CD1c-positive myeloid dendritic cell (primary cell): ENCODE results near the gene GOPC.
A peak's percentile ranks its signal among the peaks of the same experiment; 100 is the strongest.
"Not testable (repeated sequence)": the region's sequence is repeated elsewhere in the genome, so short reads cannot be mapped to it uniquely, and the experiment has no call there.

ENCODE experiments used
- DNase-seq: peaks from one replicate; pipeline ENCODE4 v3.0.0-alpha.2; 2016; ENCODE audit errors: extremely low spot score

Gene GOPC

DNA sequence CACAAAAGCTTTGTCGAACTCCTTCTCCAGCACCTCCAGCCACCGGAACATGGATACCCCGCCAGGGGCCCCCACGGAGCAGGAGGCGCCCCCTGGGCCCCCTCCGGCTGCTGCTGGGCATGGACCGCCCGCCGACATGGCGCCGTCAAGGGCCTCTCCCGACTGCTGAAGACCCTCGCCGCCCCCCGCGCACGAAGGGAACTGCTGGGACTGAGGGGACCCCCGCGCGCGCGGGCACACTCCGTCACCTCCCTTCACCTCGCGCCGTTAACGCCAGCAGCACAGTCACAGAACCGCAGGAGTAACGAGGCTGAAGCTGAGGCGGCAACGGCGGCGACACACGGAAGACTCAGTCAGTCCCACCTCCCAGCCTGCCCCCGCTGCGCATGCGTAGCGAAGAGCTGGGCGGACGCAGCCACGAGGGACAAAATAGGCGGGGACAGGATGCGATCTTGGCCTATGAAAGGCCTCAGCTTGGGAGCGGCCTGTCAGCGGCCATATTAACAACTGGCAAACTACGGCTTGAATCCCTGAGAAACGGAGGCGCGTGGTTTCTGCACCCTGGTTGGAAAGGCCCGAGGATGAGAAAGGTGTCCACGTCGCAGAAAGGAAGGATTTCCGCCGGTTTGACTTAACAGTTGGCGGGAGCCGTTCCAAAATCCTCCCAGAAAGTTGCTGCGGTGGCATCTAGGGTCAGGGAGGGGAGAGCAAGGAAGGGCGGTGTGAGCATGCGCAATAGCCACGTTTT, at the start of gene GOPC:
Gene GOPC, minus strand, starts transcription at position 361 of the 748 bp plus-strand sequence. Its CDS starts 223 bp downstream, at position 138.
- peak; percentile 99 for DNase-seq

DNA sequence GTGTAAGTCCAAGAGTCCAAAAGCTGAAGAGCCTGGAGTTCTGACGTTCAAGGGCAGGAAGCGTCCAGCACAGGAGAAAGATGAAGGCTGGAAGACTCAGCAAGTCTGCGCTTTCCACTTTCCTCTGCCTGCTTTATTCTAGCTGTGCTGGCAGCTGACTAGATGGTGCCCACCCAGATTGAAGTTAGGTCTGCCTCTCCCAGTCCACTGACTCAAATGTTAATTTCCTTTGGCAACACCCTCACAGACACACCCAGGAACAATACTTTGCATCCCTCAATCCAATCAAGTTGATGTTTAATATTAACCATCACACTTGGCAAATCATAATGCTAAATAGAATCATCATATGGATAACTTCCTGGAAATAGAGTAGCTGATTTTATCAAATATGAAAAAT, 49.7 kb upstream of the GOPC start:
- not testable (repeated sequence) for DNase-seq

DNA sequence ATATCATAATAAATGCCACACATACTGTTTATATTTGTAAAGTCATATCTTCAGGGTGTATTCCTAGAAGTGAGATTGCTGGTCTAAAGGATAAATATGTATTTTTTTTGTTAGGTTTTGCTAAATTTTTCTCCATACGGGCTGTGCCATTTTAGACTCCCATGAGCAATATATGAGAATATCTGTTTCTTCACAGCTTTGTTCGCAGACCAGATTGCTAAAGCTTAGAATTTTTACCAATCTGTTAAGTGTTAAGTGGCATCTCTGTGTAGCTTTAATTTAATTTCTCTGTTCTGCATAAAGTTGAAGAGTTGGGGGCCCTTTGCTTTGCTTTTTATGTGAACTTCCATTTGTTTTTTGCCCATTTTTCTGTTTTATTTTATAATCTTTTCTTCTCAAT, 40.7 kb upstream of the GOPC start:
- DNase-seq, result no peak

DNA sequence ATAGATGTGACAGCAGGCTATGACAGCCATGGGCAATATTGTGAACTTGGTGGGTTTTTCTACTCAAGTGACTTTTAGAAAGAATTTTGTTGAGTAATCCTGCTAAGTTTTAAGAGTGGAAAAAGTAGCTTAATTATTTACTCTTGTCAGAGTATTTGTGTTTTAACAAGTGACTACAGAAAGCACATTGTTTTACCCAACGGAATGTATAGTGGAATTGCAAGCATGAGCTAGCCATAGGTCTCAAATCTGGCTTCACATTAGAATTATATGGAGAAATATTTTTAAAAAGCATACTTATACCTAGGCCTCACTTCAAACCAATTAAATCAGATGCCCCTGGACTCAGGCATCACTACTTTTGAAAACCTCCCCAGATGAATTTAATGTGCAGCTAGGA, 35.5 kb upstream of the GOPC start:
- no peak for DNase-seq

DNA sequence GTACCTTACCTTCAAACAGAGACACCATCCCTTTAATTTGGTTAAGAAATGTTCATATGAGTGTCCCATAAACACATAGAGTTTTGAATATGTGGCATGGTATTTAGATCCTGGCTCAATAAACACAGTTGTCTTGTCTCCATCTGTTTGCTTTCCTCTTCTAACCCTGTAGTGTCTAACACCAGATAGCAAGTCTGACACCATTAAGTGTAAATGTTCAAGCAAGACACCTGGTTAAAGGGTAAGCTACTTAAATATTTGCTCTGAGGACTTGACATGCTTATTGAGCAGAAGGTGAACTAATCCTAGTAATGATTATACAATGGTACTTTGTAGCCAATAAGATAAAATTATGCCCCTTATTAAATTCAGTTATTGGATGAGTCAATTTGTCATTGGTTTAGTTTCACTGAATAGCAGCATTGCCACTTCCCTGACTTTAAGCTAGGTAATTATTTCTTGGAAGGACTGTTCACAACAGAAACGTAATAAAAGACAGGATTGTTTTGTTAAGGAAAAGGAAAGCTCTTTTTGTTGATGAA, 26.9 kb upstream of the GOPC start:
- DNase-seq, result no peak

DNA sequence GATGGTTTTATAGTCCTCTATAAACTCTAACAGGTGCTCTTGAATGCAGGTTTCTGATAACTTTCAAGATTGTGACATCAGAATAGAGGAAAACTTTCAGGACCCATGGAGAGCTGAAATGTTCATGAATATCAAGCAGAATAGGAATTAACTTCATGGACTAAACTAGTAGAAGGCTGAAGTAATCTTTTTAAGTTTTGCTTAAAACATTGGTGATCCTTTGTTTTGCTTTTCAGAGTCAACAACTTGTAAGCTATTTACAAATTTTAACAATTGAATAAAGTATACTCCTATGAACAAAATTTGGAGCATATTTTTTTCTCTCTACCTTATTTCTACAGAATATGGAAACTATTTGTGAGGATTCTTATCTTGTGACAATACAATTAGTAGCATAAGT, 25.2 kb upstream of the GOPC start:
- DNase-seq, result no peak

DNA sequence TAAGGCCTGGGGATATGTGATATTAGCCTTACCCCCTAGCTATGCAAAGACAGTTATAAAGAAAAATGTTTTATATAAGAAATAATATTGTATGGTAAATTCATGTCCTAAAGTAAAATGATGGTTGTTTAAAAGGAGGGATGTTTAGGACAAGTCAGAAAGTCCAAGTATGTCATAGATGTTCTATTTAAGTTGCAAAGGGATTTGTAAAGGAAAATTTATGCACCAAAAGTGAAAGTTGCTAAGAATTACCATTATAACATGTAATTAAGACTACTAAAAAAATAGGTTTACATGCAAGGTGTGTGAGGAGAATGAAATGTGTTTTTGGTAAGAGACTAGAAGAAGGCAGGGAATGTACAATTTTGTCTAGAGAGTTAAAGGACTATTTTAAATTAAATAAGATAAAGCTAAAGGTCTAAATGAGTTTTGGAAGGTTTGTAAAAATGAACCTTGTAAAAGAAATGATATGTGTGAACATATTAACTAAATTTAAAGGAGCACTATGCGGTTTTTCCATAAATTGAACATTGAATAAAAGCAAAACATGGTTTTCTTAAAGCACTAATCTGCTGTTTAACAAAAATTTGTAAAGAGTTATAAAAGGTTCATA, 22.7 kb upstream of the GOPC start:
- DNase-seq, result no peak

DNA sequence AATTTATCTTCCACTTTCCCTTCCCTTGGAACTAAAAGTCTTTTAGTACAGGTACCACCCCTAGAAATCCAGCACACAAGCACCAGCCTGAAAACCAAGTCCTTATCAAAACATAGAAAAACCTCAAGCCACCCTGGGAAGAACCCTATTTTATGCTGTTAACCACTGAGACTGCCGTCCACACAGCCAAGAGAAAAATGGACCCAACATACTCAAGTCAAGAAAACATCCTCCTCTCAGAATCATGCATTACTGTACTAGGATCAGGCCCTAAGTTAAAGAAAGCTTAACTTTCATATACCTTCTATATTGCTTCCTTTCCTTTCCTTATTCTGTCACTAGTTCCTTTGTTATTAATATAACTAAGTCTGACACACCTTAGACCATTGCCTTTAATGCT, 16.9 kb upstream of the GOPC start:
- DNase-seq, result no peak

DNA sequence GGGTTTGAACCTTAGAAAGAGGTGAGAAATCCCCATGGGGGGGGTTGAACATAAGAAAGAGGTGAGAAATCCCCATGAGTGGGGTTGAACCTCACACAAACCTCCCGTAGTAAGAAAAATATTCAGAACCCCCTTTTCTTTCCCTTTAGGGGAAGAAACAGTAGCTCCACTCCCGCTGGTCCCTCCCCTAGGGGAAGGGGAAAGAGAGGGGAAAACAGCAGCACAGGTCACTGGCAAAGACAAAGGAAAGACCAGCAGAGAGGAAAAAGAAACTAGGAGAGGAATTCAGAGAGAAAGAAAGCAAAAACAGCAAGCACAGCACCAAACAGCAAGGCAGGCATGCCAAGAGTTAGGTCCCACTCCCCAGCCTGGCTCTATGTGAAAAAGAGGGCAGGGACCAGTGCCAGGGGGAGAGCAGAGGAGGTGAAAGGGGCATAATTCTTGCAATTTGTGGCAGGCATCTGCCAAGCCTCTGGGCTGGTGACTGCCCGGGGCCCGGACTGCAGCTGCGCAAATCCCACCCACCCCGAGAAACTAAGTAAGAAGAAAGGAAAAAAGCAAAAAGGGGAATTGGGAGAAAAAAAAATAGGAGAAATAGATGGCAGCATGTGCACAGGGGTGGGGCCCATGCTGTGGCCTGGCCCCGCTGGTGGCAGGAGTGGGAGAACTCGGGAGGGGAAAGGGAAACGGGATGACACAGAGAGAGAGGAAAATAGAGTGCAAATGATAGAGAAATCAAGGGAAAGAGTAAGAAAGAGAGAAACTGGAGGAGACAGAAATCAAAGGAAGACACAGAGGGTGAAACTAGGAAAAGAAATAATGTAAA, 15.1 kb upstream of the GOPC start:
- no peak for DNase-seq

DNA sequence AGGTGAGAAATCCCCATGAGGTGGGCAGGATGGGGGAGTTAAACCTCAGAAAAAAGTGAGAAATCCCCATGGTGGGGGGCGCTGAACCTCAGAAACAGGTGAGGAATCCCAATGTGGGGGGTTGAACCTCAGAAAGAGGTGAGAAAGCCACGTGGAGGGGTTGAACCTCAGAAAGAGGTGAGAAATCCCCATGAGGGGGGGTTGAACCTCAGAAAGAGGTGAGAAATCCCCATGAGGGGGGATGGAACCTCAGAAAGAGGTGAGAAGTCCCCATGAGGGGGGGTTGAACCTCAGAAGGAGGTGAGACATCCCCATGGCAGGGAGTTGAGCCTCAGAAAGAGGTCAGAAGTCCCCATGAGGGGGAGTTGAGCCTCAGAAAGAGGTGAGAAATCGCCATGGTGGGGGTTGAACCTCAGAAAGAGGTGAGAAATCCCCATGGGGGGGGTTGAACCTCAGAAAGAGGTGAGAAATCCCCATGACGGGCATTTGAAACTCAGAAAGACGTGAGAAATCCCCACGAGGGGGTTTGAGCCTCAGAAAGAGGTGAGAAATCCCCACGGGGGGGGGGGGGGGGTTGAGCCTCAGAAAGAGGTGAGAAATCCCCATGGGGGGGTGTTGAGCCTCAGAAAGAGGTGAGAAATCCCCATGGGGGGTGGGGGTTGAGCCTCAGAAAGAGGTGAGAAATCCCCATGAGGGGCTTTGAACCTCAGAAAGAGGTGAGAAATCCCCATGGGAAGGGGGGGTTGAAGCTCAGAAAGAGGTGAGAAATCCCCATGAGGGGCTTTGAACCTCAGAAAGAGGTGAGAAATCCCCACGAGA, 14.3 kb upstream of the GOPC start:
- no peak for DNase-seq

DNA sequence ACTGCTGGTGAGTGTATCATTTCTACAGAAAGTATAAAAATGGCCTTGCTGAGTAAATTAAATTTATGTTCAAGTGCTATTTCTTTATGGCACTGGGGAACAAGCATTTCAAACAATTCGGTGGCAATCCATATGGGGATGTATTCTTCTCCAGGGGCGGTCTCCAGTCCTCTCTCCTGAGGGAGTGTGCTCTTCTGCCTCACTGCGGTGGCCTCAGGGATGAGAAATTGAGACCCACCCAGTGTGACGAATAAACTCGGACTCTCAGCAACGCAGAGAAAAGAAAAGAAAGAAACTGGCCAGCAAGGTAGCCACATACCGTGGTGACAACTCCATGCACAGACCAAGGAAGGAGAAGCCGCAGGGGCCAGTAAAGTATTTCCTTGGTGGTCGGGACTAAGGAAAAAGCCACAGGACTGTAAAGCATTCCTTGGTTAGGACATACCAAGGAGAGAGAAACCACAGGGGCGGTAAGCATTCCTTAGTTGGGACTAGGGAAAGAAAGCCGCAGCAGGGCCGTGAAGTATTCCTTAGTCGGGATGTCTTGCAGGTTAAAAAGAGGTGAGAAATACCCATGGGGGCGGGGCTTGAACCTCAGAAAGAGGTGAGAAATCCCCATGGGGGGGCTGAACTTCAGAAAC, 13.6 kb upstream of the GOPC start:
- no peak for DNase-seq

DNA sequence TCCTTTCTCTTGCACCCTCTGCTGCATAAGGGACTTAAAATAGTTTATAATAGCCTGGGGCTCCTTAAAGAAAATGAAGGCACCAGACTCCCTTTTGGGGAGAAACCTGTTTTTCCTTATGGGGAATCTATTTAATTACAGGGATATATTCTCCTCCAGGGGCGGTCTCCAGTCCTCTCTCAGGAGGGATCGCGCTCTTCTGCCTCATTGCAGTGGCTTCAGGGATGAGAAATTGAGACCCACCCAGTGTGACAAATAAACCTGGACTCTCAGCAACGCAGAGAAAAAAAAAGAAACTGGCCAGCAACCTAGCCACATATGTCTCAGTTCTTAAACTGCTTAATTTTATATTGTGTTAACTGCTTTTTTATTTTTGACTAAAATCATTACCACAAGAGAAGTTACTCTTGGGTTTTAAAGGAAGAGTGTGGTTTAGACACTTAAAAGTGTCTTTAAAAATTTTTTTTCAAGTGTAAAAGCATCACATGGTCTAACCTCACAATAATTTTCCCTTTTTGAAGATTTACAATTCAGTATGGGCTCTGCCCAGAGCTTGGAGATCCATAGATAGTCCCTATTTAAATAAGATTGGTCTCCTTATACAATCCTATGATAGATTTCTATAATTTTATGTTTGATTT, 11.7 kb upstream of the GOPC start:
- no peak for DNase-seq

DNA sequence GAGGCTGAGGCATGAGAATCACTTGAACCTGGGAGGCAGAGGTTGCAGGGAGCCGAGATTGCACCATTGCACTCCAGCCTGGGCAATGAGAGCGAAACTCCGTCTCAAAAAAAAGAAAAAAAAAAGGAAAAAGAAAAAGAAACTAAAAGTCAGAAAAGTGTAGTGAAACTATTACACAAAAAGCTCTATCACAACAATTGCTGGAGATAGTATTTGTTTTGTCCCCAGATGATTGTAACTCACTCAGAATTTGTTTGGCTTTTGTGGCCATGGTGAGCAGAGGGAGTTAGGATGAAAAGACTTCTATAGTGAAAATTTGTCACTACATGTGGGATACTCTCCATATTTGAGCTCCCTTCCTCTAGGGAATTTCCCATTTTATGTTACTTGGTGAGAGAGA, 5.2 kb upstream of the GOPC start:
- DNase-seq, result peak; percentile 8

DNA sequence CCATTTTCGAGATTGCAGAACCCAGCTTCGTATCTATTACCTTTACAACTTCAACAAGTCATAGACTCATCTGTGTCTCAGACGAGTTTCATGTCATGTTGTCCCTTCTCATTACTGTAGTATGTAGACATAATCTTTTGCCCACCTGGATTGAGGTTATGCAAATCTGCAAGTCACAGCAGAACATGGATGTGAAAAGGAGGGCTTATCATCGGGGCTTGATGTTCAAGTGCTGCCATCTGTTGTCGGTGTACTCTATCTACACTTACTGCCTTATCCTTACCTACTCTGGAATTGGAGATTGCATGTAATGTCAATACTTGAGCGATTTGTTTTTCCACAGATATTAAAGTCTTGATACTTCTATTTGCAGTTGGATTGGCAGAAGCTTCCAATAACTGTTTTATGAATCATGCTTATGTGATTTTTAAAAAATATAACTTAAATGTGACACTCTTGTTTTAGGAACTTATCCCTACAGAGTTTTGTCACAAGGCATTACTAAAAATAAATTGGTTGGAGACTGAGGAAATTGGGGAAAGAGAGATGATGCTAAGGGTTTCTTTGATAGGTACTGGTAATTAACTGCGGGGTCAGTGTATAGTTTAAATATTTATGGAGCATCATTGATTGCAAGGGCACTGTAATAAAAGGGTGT, 3.0 kb upstream of the GOPC start:
- peak; percentile 57 for DNase-seq

DNA sequence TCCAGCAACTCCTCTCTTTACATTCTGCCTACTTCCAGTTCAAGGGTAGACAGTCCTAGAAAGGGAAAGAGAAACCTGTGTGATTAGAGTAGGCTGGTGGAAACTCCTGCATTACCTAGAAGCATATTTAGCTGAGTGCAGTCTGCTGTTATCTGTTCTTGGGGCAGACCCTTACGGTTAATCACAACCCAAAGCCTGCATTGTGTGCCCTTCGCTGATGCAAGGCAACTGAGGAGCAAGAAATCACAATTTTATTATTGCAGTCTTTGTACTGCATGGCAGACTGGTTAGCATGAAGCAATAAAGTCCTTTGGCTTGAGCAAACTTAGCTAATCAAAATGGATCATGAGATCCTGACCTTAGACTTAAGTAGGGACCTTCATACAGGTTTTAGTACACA, 1.5 kb upstream of the GOPC start:
- no peak for DNase-seq

DNA sequence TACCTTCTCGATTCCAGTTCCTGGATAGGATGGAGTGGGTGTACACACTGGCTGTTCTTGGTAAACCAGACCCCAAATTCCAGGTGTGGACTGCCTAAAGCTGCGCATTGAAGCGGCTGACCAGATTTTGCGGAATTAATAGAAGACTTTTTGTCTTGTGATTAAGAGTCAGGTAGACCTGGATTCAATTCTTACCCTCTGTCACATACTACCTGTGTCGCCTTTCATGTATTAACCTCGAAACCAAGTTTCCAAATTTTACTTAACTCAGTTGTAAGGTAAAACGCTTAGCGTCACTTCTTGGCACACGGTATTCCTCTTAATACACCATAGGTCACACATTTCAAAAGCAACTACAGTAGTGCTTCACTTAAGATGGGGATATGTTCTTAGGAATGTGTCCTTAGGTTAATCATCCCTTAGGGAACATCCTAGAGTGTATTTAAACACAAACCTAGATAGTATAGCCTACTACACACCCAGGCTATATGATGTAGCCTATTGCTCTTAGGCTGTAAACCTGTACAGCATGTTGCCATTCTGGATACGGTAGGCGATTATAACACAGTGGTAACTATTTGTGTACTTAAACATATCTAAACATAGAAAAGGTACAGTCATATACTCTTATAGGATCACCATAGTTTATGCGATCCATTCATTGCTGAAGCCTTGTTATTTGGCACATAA, 733 bp upstream of the GOPC start:
- no peak for DNase-seq

DNA sequence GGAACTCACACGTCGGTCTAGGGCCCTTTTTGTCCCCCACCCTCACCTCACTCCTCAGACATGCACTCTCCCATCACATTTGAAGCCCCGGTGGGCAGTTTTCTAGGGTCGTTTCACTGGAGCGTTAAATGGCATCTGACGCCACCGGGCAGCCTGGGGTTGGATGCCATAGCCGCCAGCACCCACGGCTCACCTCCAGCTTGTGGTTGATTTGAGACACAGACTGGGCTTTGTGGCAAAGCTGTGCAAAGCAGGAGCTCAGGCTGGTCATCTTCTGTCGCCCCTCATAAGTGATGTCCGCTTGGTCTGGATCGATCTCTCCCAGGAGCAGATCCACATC, 530 bp downstream of the GOPC start:
- DNase-seq, result no peak

DNA sequence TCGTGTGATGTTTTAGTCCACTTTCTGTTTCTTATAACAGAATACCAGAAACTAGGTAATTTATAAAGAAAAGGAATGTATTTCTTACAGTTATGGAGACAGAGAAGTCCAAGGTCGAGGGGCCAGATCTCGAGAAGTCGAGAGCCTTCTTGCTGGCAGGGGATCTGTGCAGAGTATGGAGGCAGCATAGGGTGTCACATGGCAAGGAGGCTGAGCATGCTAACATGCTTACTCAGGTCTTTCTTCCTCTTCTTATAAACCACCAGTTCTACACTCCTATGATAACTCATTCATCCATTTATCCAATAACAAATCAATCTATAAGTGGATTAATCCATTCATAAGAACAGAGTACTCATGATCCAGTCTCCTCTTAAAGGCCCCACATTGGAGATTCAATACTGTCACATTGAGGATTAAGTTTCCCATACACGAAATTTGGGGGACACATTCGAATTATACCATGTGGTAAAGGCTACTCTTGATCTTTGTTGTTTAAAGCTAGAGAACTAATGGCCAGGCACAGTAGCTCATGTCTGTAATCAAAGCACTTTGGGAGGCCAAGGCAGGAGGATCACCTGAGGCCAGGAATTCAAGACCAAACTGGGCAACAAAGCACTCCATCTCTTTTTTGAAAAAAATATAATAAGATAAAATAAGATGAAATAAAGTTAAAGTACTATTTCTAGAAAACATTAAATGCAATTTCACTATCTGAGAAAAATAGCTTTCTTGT, 2.1 kb downstream of the GOPC start:
- DNase-seq, result peak; percentile 11

DNA sequence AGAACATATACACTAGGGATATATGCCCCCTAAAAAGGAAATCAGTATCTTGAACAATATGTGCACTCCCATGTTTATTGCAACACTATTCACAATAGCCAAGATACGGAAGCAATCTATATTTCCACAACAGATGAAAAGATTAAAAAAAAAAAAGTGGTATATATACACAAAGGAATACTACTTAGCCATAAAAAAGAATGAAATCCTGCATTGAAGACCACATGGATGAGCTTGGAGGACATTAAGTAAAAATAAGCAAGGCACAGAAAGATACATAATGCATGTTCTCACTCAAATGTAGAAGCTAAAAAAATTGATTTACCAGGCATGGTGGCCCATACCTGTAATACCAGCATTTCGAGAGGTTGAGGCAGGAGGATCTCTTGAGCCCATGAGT, 4.6 kb downstream of the GOPC start:
- no peak for DNase-seq
